GF-D8 (cell line): ENCODE data around the gene ADORA2A.

Experiments
- DNase-seq: peaks from one replicate; lab custom pipeline; 2025; lab: John Stamatoyannopoulos, UW

ADORA2A gene

GRCh38 chr22:24453853-24454252 is 26.5 kb downstream of the ADORA2A start:
- DNase-seq, result no peak

- DNase-seq, result no peak
These were observed 27.6 kb downstream of the ADORA2A start for GRCh38 chr22:24455039-24455438.

GRCh38 chr22:24455751-24456426 is 28.5 kb downstream of the ADORA2A start:
- no peak for DNase-seq

GRCh38 chr22:24457894-24458420 is 30.6 kb downstream of the ADORA2A start:
- DNase-seq, result no peak

GRCh38 chr22:24459911-24460310 is 32.5 kb downstream of the ADORA2A start:
- DNase-seq, result no peak

- DNase-seq, result no peak
These were observed 33.2 kb downstream of the ADORA2A start for GRCh38 chr22:24460418-24461089.

GRCh38 chr22:24463071-24463760 is 35.8 kb downstream of the ADORA2A start:
- no peak for DNase-seq

- DNase-seq, result no peak
These were observed 38.2 kb downstream of the ADORA2A start for GRCh38 chr22:24465566-24465965.

- DNase-seq, result no peak
These were observed 38.6 kb downstream of the ADORA2A start for GRCh38 chr22:24465975-24466374.

GRCh38 chr22:24466716-24467328 is 39.4 kb downstream of the ADORA2A start:
- DNase-seq, result no peak

GRCh38 chr22:24467340-24467739 is 39.9 kb downstream of the ADORA2A start:
- no peak for DNase-seq

GRCh38 chr22:24471570-24471969 is 44.2 kb downstream of the ADORA2A start:
- DNase-seq, result no peak

- DNase-seq, result peak; percentile 87
These were observed 45.9 kb downstream of the ADORA2A start for GRCh38 chr22:24473284-24473683.

GRCh38 chr22:24474221-24474620 is 46.8 kb downstream of the ADORA2A start:
- no peak for DNase-seq

GRCh38 chr22:24474649-24475255 is 47.4 kb downstream of the ADORA2A start:
- DNase-seq, result no peak

- DNase-seq, result no peak
These were observed 54.2 kb downstream of the ADORA2A start for GRCh38 chr22:24481641-24482040.

- peak; percentile 84 for DNase-seq
These were observed 55.2 kb downstream of the ADORA2A start for GRCh38 chr22:24482575-24482974.

GRCh38 chr22:24482998-24483397 is 55.6 kb downstream of the ADORA2A start:
- no peak for DNase-seq

- DNase-seq, result no peak
These were observed 56.7 kb downstream of the ADORA2A start for GRCh38 chr22:24483976-24484545.

- no peak for DNase-seq
These were observed 57.8 kb downstream of the ADORA2A start for GRCh38 chr22:24485170-24485569.

- DNase-seq, result no peak
These were observed 58.2 kb downstream of the ADORA2A start for GRCh38 chr22:24485608-24486007.

- no peak for DNase-seq
These were observed 59.1 kb downstream of the ADORA2A start for GRCh38 chr22:24486501-24486921.
